K562 (cell line): ENCODE data around the gene SEC14L5. TPM values are rescaled to one million over a fixed set of nuclear protein-coding genes. Genes with fewer than 3 reads are reported as not detected.

Experiments
- CHAMP1 ChIP-seq: fragments of 450-650 bp; IDR thresholded peaks from 2 replicates; pipeline ENCODE4 v1.6.1; 2016; ENCODE audit warnings: mild to moderate bottlenecking
- CREB3L1 ChIP-seq: fragments of 450-650 bp; IDR thresholded peaks from 2 replicates; pipeline ENCODE4 v1.6.1; 2014; ENCODE audit warnings: low read depth, mild to moderate bottlenecking, moderate library complexity, borderline replicate concordance
- MCM3 ChIP-seq: fragments of 450-650 bp; IDR thresholded peaks from 2 replicates; pipeline ENCODE4 v1.6.1; 2016
- MNT ChIP-seq, 2 experiments: fragments of 450-650 bp; conservative IDR thresholded peaks; 2 replicates each; pipeline ENCODE4 v1.6.1; 2017; ENCODE audit warnings: mild to moderate bottlenecking in 2 of 2, moderate library complexity in 2 of 2
- PKNOX1 ChIP-seq: fragments of 450-650 bp; IDR thresholded peaks from 2 replicates; pipeline ENCODE4 v1.6.1; 2016
- TAF15 ChIP-seq: fragments of 200-400 bp; formaldehyde crosslinking; IDR thresholded peaks from 2 replicates; pipeline ENCODE4 v1.6.1; 2017; ENCODE audit warnings: mild to moderate bottlenecking, low read depth, low read length, moderate library complexity
- ZNF12 ChIP-seq: sonication (generic); formaldehyde crosslinking; IDR thresholded peaks from 2 replicates; pipeline ENCODE4 v1.4.0; 2020; ENCODE audit warnings: mild to moderate bottlenecking, missing genetic modification reagents
- polyA plus RNA-seq, 8 experiments: library from polyadenylated mRNA; depleted of rRNA in 4 of 8; stranded (reverse) in 5 of 8; unstranded in 3 of 8; fragments of >200 nt; fragmentation: Nextera tagmentation in 2 of 8; fragmentation: Illumina TruSeq in 1 of 8; extraction: Ambion mirVana in 2 of 8; extraction: Trizol in 1 of 8; gene quantifications; 2 replicates each; pipeline versions ENCODE4 v1.2.1 to v1.2.3, GENCODE V29; 2011 to 2014; ENCODE audit warnings: inconsistent platforms in 1 of 8, missing spikeins in 1 of 8
- total RNA-seq, 7 experiments: library from RNA; depleted of rRNA in 6 of 7; stranded (reverse); fragments of >200 nt in 6 of 7; fragmentation: Illumina TruSeq in 2 of 7; extraction: Trizol in 2 of 7; gene quantifications; 2 replicates each; pipeline versions ENCODE4 v1.2.1 to v1.2.3, GENCODE V29; 2011 to 2021; ENCODE audit warnings: low replicate concordance in 1 of 7

Gene SEC14L5
- total and polyA plus RNA-seq, 9 of the 15 experiments (the other 6 are each of a cell fraction or from before 2014, with no cell fraction given), result 0.11 TPM; not detected in 8

GRCh38 chr16:4911970-4912386 is 46.2 kb upstream of the SEC14L5 start (continued):
- 0 out of 4 replicates have a peak, but pooled peaks of 1 of the 2 experiments have one; percentile 35 for TF ChIP-seq MNT (conservative IDR thresholded peaks at IDR 0.05)
- peak; percentile 30 for TF ChIP-seq PKNOX1
- TF ChIP-seq CHAMP1, result no peak
- TF ChIP-seq MCM3, result no peak
- no peak for TF ChIP-seq CREB3L1
- TF ChIP-seq TAF15, result no peak
- TF ChIP-seq ZNF12 (CRISPR knock-in tag), result no peak
